Fibroblast of pulmonary artery (primary cell): ENCODE measurements around the gene NUDT21.

Experiments used
- DNase-seq: peaks from one replicate; pipeline ENCODE4 v3.0.0-alpha.2; 2010; ENCODE audit warnings: low read depth
- H3K4me3 ChIP-seq: replicated peaks from 2 replicates; pipeline ENCODE4 v1.5.1; 2011; ENCODE audit warnings: low read depth, mild to moderate bottlenecking, control low read depth, low read length, moderate library complexity
- TF ChIP-seq, protein P1 (sequence below): IDR thresholded peaks from 2 replicates; pipeline ENCODE4 v1.5.1; 2011; ENCODE audit warnings: mild to moderate bottlenecking, control low read depth, low read length, inconsistent platforms; ENCODE audit errors: missing control alignments

The NUDT21 gene

GRCh38 chr16:56482683-56483236 lies 31.6 kb upstream of the NUDT21 start:
- TF ChIP-seq, protein P1, sequence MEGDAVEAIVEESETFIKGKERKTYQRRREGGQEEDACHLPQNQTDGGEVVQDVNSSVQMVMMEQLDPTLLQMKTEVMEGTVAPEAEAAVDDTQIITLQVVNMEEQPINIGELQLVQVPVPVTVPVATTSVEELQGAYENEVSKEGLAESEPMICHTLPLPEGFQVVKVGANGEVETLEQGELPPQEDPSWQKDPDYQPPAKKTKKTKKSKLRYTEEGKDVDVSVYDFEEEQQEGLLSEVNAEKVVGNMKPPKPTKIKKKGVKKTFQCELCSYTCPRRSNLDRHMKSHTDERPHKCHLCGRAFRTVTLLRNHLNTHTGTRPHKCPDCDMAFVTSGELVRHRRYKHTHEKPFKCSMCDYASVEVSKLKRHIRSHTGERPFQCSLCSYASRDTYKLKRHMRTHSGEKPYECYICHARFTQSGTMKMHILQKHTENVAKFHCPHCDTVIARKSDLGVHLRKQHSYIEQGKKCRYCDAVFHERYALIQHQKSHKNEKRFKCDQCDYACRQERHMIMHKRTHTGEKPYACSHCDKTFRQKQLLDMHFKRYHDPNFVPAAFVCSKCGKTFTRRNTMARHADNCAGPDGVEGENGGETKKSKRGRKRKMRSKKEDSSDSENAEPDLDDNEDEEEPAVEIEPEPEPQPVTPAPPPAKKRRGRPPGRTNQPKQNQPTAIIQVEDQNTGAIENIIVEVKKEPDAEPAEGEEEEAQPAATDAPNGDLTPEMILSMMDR: no peak
- no peak for DNase-seq
- H3K4me3 ChIP-seq: no peak overlapping the region

DNA sequence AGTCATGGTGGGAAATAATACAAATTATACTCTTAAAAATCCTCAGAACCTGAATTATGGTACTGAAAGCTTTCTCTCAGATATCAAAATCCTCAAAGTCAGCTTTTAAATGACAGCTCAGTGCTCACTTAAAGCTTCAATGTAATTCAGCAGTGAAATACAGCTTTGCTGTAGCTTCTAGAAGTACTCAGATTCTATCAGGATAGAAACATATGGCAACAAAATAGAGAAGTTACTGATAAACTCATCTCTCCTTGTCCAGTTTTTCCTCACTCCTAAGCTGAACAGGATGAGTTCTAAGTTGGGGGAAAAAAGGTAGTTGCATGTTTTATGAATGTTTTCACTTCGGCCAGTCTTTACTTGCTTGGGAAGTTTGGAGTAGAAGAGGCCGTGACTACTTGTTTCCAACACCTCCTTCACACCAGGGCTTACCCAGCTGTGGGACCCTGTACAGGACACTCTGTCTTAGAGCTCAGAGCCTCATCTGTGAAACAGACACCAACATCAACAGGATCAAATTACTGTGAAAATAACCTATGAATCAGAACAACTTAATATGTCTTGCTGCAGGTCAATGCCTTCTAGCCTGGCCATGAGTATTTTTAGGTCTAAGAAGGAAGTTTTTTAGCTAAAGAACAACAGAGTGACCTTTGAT lies 30.5 kb upstream of the NUDT21 start:
- DNase-seq: no peak

GRCh38 chr16:56480776-56481467 lies 29.8 kb upstream of the NUDT21 start:
- no peak overlapping the region for H3K4me3 ChIP-seq
- DNase-seq: no peak
- TF ChIP-seq, protein P1: no peak

More for the DNA sequence above, 30.5 kb upstream of the NUDT21 start:
- H3K4me3 ChIP-seq: no peak overlapping the region
- TF ChIP-seq, protein P1: no peak

DNA sequence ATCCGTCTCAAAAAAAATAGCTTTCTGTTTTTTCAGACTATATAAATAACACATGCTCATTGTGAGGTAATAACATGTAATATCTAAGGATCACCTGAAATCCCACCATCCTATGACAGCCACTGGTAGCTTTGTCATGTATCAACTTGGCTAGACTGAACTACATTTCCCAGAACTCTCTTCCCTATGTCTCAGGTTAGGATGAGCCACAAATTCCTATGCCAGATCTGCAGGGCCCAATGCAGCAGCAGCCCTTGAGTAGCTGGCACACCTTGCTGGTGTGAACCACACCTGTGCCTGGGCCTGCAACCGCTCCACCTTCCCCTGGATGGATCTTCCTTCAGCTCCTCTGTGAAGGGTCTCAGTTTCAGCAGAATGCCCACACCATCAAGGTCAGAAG lies 28.3 kb upstream of the NUDT21 start:
- TF ChIP-seq, protein P1: no peak
- no peak overlapping the region for H3K4me3 ChIP-seq
- no peak for DNase-seq

- no peak overlapping the region for H3K4me3 ChIP-seq
- no peak for DNase-seq
- TF ChIP-seq, protein P1: no peak
Observed at GRCh38 chr16:56478281-56479049, 27.3 kb upstream of the NUDT21 start.

- TF ChIP-seq, protein P1: no peak
- no peak overlapping the region for H3K4me3 ChIP-seq
- DNase-seq: peak; percentile 89
Observed at GRCh38 chr16:56477096-56477878, 26.2 kb upstream of the NUDT21 start.
